NCI-H146 (cell line): ENCODE data around the gene MANSC1.

ENCODE experiments used
- DNase-seq: peaks from one replicate; lab custom pipeline; 2025; lab: John Stamatoyannopoulos, UW

MANSC1 gene

DNA sequence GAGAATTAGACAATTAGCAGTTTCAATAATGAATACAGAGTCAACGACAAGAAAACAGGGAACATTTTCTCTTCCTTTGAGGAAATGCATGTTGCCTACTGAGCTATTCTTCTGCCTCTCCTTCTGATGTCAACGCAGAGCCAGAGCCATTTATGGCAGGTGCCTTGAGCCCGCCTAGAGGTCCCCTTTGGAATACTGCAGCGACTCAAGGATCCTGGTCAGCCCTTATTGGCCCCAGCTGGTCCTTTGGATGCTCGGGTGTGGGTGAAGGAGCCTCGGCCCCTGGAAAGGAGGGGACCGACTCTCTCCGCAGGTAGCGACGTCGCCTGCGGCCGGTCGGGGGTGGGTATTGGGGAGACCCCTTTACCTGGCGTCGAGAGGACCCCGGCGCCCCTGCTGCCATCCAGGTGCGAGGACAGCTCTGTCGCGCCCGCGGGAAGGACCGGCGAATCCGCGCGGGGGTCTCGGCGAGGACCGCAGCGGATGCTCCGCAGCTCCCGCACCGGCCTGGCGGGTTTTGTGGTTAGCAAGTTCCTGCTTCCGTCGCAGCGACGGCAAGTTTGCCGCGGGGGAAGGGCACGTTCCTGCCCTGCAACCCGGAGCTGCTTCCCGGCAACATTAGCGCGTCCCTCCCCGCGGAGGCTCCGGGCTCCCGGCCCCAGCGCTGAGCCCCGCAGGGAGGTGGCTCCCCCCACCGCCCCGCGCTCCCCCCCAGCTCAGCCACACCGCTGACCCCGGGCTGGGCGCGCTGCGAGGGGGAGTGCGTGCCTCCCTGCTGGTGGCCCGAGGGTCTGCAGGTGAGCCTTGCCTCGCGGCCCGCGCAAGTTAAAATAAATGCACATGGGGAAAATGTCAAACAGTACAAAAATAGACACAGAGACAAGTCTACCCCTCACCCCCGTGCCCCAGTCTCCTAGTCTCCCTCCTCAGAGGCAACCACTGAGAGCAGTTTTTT is at the start of gene MANSC1:
TSS of gene MANSC1 (minus strand) at position 532 of the 955 bp plus-strand sequence. CDS start 6,928 bp downstream, outside the sequence.
- DNase-seq: peak; percentile 94

DNA sequence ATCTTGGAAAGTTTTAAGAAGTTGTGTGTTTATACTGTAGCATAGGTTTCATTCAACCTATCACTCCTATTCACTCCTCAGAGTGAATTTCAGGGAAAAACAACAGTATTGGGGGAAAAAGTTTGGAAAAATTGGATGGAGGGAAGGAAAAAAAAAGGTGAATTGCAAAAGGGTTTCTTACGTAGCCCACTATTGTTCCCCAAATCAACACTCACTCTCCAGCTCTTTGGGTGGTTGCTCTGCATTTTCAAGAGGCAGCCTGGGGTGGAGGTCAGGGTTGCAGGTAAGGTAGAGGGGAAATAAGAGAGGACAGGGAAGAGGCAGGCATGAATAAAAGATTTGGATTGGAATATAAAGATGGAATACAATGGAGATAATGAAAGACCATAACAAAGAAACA is 49.1 kb upstream of the MANSC1 start:
- DNase-seq: no peak

- peak; percentile 77 for DNase-seq
Observed at GRCh38 chr12:12398026-12398859, 48.2 kb upstream of the MANSC1 start.

GRCh38 chr12:12397184-12397583 is 47.1 kb upstream of the MANSC1 start:
- DNase-seq: no peak

DNA sequence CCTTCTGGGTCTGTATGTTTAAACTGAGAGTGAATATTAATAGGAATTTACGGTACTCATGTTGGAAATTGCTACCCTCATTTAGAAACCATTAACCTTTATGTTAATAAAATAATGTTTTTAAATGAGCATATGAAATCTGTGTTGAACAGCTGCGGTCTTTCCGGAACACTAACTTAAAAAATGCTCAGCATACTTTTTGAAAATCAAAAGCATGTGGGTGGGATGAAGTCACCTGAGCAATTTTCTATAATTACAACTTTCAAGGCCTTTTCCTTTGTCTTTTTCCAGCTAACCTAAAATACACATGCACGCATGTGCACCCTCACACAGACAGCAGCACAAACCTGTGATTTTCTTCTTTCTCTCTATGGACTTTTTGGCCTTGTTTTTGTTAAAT is 46.7 kb upstream of the MANSC1 start:
- peak; percentile 58 for DNase-seq

DNA sequence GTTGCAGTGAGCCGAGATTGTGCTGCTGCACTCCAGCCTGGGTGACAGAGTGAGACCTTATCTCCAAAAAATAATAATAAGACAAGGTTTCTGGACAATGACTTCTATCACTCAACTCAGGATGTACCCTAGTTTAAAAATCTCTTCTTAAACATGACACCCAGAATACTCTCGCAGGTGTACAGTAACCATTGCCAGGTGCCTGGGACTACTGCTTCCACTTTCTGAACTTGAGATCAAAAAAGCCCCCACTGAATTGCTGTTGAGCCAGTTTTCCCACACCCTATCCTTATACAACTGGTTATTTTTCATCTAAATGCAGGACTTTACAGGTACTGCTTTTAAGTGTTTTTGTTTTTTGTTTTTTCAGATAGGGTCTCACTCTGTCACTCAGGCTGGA is 43.1 kb upstream of the MANSC1 start:
- DNase-seq: no peak

DNA sequence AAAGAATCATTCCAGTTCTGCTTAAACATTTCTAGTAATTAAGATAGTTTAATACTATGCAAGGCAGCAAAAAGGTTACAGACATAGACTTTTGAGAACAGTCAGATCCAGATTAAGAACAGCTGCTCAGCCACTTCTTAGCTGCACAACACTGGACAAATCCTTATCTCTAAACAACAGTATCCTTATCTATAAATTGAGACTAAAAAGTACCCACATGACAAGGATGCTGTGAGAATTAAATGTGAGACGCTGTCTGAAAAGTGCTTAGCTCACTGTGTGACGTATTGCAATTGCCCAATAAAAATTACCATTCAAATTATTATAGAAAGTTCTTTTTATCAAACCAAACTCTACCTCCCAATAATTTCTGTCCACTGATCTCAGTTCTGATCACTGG is 42.4 kb upstream of the MANSC1 start:
- no peak for DNase-seq

GRCh38 chr12:12387501-12387900 is 37.5 kb upstream of the MANSC1 start:
- DNase-seq: no peak

DNA sequence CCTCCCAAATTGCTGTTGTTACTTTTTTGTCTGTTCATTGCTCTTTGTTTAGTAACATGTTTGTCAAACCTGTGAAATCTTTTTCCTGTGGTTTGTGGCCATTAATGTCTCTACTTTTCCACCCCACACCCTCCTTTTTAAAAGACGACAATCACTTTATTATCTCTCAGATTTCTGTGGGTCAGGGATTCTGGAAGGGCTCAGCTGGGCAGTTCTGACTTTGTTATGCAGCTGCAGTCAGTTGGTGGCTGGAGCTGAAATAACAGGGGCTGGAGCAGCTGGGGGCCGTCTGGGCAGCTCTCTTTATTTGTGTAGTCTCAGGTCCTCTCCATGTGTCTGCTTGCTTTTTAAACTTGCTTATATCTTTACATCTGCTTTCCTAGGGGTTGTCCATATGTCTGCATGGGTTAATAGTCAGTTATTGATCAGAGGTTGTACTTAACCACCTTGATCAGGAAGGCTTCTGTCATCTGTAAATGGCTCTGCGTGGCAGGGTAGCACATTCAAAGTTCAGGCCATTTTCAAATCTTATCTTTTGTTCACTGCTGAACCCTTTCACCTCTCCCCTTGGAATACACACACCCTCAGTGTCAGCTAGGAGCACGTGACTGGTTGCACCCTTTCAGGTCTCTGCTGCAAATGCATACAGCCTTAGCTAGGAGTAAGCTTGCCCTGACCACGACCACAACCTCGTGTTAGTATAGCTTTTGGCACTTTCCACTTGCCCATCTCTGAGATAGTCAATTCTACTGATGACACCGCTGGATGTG is 34.7 kb upstream of the MANSC1 start:
- peak; percentile 76 for DNase-seq

DNA sequence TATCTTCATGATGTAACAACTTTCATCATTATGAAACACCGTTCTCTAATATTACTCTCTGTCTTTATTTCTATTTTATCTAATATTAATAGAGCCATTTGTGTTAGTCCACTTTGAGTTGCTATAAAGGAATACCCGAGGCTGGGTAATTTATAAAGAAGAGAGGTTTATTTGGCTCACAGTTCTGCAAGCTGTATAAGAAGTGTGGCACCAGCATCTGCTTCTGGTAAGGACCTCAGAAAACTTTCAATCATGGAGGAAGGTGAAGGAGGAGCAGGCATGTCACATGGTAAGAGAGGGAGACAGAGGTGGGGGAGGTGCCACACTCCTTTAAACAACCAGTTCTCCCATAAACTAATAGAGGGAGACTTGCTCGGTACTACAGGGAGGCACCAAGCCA is 31.9 kb upstream of the MANSC1 start:
- DNase-seq: no peak

- no peak for DNase-seq
Observed at GRCh38 chr12:12380949-12381593, 31.0 kb upstream of the MANSC1 start.

GRCh38 chr12:12379831-12380730 is 30.0 kb upstream of the MANSC1 start:
- no peak for DNase-seq

DNA sequence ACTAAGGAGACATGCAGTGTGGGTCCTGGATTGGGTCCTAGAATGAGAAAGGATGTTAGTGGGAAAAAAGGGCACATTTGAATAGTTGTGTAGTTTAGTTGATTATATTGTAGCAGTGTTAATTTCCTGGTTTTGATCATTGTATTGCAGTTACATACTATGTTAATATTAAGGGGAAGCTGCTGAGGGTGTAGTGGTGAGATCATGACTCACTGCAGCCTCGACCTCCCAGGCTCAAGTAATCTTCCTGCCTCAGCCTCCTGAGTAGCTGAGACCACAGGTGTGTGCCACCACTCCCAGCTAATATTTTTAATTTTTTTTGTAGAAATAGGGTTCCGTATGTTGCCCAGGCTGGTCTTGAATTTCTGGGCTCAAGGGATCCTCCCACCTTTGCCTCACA is 28.6 kb upstream of the MANSC1 start:
- DNase-seq: no peak

- peak; percentile 92 for DNase-seq
Observed at GRCh38 chr12:12376646-12377448, 26.8 kb upstream of the MANSC1 start.

- DNase-seq: no peak
Observed at GRCh38 chr12:12372946-12373722, 23.1 kb upstream of the MANSC1 start.

DNA sequence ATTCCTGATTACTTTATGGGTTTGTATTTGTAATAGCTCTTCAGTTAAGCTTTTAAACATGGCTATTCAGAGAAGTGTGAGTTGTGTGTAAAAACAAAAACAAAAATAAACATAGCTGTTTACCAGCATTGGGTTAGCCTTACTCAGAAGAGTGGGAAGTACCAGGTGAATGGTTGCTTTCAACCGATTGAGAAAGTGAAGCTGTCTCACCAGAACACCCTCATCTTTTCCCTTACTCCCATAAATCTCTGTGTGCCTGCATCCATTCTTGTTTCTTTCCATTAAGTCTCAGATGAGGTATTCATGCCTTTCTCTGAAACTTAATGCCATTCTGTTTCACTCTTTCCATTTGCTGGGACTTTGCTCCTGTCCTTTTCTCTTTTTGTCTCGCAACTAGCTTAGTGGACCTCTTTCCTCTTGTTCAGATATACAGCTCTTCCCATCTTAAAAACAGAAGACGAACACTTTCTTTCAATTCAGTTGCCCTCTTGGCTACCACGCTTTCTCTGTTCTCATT is 17.5 kb upstream of the MANSC1 start:
- DNase-seq: no peak

GRCh38 chr12:12366701-12367481 is 16.8 kb upstream of the MANSC1 start:
- DNase-seq: no peak

DNA sequence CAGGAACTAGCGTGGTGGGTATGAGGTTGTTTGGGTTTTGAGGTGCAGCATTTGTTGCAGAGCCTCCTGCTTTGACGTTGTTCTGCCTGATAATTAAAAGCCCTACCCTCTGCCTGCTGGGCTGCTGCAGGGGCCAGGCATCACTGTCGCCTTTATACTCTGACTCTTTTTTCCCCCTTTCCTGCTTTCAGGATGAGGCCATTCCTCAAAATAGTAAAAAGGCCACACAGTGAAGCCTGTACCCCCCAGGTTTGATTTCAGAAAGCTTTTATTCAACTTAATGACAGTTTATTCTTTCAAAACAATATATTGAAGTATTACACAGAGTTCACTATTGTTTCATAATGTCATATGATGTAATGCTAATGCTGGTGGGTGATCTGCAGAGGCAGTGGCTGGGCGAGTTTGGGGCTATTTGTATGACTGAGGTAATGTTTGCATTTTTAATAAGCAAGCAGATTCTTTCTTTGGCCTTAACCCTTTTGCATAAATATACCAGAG is 15.9 kb upstream of the MANSC1 start:
- DNase-seq: peak; percentile 61
